GM21723 (cell line): ENCODE measurements around the gene FGD5.

Experiments used
- ATAC-seq: cut with Tn5 transposase; IDR thresholded peaks from one replicate; pipeline ENCODE4 v1.9.1; 2021; ENCODE audit warnings: mild to moderate bottlenecking, moderate library complexity; ENCODE audit not compliant: unreplicated experiment

Gene FGD5

GRCh38 chr3:14872706-14873105, 53.9 kb downstream of the FGD5 start:
- no peak for ATAC-seq

GRCh38 chr3:14874784-14875183, 56.0 kb downstream of the FGD5 start:
- no peak for ATAC-seq

GRCh38 chr3:14875411-14876175, 56.8 kb downstream of the FGD5 start:
- ATAC-seq, result no peak

GRCh38 chr3:14876921-14877333, 58.2 kb downstream of the FGD5 start:
- ATAC-seq, result no peak

GRCh38 chr3:14877469-14877868, 58.7 kb downstream of the FGD5 start:
- no peak for ATAC-seq

GRCh38 chr3:14879211-14879874, 60.6 kb downstream of the FGD5 start:
- no peak for ATAC-seq

- ATAC-seq, result no peak
Observed at GRCh38 chr3:14880447-14881106, 61.8 kb downstream of the FGD5 start.

GRCh38 chr3:14883226-14883625, 64.5 kb downstream of the FGD5 start:
- ATAC-seq, result no peak

GRCh38 chr3:14884665-14885064, 65.9 kb downstream of the FGD5 start:
- no peak for ATAC-seq

- ATAC-seq, result no peak
Observed at GRCh38 chr3:14885307-14885706, 66.5 kb downstream of the FGD5 start.

GRCh38 chr3:14886101-14886500, 67.3 kb downstream of the FGD5 start:
- ATAC-seq, result no peak

- no peak for ATAC-seq
Observed at GRCh38 chr3:14889205-14889604, 70.4 kb downstream of the FGD5 start.

- no peak for ATAC-seq
Observed at GRCh38 chr3:14889943-14890342, 71.2 kb downstream of the FGD5 start.

GRCh38 chr3:14890476-14890875, 71.7 kb downstream of the FGD5 start:
- ATAC-seq, result no peak

GRCh38 chr3:14891135-14892132, 72.7 kb downstream of the FGD5 start:
- ATAC-seq, result no peak

GRCh38 chr3:14892226-14892625, 73.5 kb downstream of the FGD5 start:
- no peak for ATAC-seq

- no peak for ATAC-seq
Observed at GRCh38 chr3:14894085-14894484, 75.3 kb downstream of the FGD5 start.

GRCh38 chr3:14897266-14897665, 78.5 kb downstream of the FGD5 start:
- no peak for ATAC-seq

GRCh38 chr3:14898929-14899328, 80.2 kb downstream of the FGD5 start:
- no peak for ATAC-seq

GRCh38 chr3:14899993-14900618, 81.3 kb downstream of the FGD5 start:
- no peak for ATAC-seq
